D721Med (cell line): Measurements from ENCODE around the gene EFL1.

Experiments
- DNase-seq: peaks from one replicate; pipeline ENCODE4 v3.0.0; 2011; ENCODE audit warnings: low spot score; ENCODE audit not compliant: insufficient read length
- FAIRE-seq: peaks from 2 replicates; lab custom pipeline; 2011; peaks lifted over from hg19 to GRCh38; lab: Jason Lieb, UNC
- TF ChIP-seq, protein P1 (sequence below): IDR thresholded peaks from 2 replicates; pipeline ENCODE4 v1.5.1; 2012; ENCODE audit warnings: mild to moderate bottlenecking, control low read depth; ENCODE audit not compliant: insufficient read depth; ENCODE audit errors: missing control alignments

EFL1 gene

DNA sequence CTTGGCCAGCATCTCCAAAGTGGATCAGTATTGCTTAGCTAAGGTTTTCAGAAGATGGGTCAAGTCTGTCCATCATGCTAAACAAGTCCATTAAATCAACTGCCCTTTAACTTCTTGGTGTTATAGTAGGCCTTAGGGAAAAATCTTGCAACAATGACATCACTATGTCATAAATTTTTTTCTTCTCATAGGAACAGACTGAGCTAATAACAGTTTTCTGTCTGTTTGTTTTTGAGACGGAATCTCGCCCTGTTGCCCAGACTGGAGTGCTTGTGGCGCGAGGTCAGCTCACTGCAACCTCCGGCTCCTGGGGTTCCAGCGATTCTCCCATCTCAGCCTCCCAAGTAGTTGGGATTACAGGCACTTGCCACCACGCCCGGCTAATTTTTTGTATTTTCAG is 94.2 kb downstream of the EFL1 start:
- TF ChIP-seq, protein P1, sequence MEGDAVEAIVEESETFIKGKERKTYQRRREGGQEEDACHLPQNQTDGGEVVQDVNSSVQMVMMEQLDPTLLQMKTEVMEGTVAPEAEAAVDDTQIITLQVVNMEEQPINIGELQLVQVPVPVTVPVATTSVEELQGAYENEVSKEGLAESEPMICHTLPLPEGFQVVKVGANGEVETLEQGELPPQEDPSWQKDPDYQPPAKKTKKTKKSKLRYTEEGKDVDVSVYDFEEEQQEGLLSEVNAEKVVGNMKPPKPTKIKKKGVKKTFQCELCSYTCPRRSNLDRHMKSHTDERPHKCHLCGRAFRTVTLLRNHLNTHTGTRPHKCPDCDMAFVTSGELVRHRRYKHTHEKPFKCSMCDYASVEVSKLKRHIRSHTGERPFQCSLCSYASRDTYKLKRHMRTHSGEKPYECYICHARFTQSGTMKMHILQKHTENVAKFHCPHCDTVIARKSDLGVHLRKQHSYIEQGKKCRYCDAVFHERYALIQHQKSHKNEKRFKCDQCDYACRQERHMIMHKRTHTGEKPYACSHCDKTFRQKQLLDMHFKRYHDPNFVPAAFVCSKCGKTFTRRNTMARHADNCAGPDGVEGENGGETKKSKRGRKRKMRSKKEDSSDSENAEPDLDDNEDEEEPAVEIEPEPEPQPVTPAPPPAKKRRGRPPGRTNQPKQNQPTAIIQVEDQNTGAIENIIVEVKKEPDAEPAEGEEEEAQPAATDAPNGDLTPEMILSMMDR, result no peak
- no peak for DNase-seq
- FAIRE-seq, result no peak

DNA sequence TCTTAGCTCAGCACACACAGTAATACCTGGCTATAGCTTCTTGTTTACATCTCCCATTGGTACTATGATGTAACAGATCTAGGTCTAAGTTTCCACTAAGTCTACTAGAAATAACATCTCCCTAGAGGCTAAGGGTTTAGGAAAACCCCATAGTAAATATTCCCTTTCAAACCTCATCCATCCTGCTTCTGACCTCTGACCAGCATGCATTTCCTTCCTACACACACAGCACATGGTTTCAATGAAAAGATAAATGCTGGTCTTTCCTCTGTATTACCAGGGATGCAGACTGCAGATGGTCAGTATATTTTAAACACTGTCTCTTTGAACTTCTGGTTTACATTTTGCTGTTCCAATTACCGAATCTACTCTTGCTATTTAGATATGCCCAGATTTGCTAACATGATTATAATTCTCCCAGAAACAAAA is 96.6 kb downstream of the EFL1 start:
- DNase-seq (no peak), FAIRE-seq (no peak)
- TF ChIP-seq, protein P1, result no peak

GRCh38 chr15:82159922-82160321 is 102.6 kb downstream of the EFL1 start:
- TF ChIP-seq, protein P1, result no peak
- FAIRE-seq, result no peak
- no peak for DNase-seq

- DNase-seq, result no peak
- TF ChIP-seq, protein P1, result no peak
- no peak for FAIRE-seq
Measured at GRCh38 chr15:82158811-82159210, 103.7 kb downstream of the EFL1 start.

DNA sequence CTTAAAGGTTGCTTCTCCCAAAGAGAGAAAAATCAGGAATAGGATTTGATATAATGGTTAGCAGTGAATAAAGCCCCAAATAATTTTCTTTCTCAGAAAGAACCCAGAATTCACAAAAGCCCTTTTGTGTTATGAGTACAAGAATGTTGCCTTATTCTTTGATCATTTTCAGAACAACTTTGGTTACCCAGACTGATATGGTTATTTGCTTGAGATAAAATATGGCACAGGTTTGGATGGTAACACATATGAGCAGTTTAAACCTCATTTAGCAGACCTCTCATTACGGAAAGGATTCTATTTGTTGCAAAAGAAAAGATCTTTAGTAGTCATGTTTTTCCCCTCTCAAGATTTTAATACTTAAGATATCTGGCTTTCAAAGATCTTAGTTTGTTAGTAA is 111.9 kb downstream of the EFL1 start:
- DNase-seq (no peak), FAIRE-seq (no peak)
- TF ChIP-seq, protein P1, result no peak

GRCh38 chr15:82146990-82147461 is 115.5 kb downstream of the EFL1 start:
- FAIRE-seq (no peak), DNase-seq (no peak)
- TF ChIP-seq, protein P1, result no peak

DNA sequence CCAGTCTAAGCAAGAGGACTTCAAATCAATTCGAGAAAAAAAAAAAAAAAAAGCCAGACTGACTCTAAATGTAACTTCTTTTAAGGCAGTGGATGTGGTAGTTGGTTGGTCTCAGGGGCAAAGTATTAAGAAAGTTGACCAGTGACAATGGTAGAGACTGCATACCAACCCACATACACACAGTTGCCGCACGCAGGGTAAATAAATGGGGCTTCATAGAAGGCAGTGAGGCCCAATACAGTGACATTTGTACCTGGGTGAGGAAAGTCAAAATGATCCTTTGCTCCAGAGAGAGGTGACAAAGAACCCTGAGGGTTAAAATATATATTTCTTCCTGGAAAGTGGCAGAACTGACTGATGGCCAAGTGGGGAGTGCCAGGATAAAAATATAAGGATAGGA is 116.0 kb downstream of the EFL1 start:
- DNase-seq (no peak), FAIRE-seq (no peak)
- TF ChIP-seq, protein P1, result no peak
